ENCODE measurements around the gene SLC39A11. TPM values are rescaled to one million over a fixed set of nuclear protein-coding genes. Genes with fewer than 3 reads are reported as not detected.

Gene SLC39A11
- total RNA-seq, 1 donor from 2014 or later, result 21.5 TPM

DNA sequence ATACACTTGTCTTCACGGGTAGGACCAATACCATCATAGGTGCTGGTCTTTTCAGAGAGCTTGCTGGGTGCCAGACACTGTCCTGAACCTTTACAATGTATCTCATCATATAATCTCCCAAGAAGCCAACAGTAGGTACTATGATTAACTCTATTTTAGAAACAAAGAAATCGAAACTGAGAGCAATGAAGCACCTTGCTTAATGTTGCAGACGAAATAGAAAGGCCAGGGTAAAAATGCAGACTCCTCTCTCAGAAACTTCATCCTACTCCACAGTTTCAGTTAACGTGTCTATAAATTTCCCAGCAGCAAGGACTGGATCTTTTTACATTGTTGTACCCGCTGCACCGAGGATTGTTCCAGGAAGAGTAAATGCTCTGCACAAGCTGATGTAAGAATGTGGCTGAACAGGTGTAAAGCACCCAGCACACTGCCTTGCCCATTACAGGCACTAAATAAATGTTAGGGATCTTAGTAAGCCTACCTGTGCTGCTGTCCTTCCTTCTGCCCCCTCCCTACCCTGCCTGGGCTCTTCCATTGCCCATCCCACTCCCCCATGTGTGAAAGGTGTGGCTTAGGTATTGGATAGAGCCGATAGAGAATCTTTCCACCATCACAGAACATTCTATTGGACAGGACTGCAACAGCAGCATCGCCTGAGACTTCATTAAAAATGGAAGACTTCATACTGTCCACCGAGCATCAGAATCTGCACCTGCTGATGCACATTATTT lies 495.0 kb downstream of the SLC39A11 start:
- Mint-ChIP-seq H3K4me3 (ENCODE audit: unreplicated experiment) (no peak overlapping the region), H3K27ac (ENCODE audit: unreplicated experiment) (peak overlapping the region; percentile 55), H3K36me3 (ENCODE audit: low read depth, unreplicated experiment) (no peaks in the 10 kb centered on the region), H3K27me3 (ENCODE audit: low read depth, unreplicated experiment) (peaks cover 4% of the 10 kb centered on the region), H3K9me3 (ENCODE audit: unreplicated experiment) (no peaks in the 10 kb centered on the region), H3K4me1 (ENCODE audit: low read depth, unreplicated experiment) (peaks cover 29% of the 10 kb centered on the region)
- H3K9ac ChIP-seq (ENCODE audit: low read length), result no peak overlapping the region
- H3K4me3 ChIP-seq (ENCODE audit: insufficient read depth, low read depth, low read length), result no peak overlapping the region
- H2AFZ ChIP-seq (ENCODE audit: low read depth, low read length), result no peak overlapping the region
- no peak for FAIRE-seq
- DNase-seq (ENCODE audit: low read depth), result no peak
- H3K27ac ChIP-seq (ENCODE audit: low read depth, low read length), result no peak overlapping the region
- peaks cover under 1% of the 10 kb centered on the region for H3K79me2 ChIP-seq (ENCODE audit: insufficient read depth, low read length)
- H3K27me3 ChIP-seq (ENCODE audit: insufficient read depth, low read length), result peaks cover 3% of the 10 kb centered on the region
- H3K9me3 ChIP-seq (ENCODE audit: insufficient read depth, low read depth, low read length), result no peaks in the 10 kb centered on the region
- TF ChIP-seq, protein P1, sequence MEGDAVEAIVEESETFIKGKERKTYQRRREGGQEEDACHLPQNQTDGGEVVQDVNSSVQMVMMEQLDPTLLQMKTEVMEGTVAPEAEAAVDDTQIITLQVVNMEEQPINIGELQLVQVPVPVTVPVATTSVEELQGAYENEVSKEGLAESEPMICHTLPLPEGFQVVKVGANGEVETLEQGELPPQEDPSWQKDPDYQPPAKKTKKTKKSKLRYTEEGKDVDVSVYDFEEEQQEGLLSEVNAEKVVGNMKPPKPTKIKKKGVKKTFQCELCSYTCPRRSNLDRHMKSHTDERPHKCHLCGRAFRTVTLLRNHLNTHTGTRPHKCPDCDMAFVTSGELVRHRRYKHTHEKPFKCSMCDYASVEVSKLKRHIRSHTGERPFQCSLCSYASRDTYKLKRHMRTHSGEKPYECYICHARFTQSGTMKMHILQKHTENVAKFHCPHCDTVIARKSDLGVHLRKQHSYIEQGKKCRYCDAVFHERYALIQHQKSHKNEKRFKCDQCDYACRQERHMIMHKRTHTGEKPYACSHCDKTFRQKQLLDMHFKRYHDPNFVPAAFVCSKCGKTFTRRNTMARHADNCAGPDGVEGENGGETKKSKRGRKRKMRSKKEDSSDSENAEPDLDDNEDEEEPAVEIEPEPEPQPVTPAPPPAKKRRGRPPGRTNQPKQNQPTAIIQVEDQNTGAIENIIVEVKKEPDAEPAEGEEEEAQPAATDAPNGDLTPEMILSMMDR (IDR thresholded peaks at IDR 0.05; ENCODE audit: insufficient read depth, low read depth, low read length), result no peak
- TF ChIP-seq EZH2 (IDR thresholded peaks at IDR 0.05; ENCODE audit: insufficient read depth, low read length), result no peak
- peaks cover 33% of the 10 kb centered on the region for H3K4me1 ChIP-seq (ENCODE audit: insufficient read depth, low read length)
- no peak overlapping the region for H3K4me2 ChIP-seq (ENCODE audit: low read length)
- no peaks in the 10 kb centered on the region for H4K20me1 ChIP-seq (ENCODE audit: insufficient read depth, low read length)
- no peaks in the 10 kb centered on the region for H3K36me3 ChIP-seq (ENCODE audit: insufficient read depth, low read length)

Other genes starting within 250 kb of the SLC39A11 start
- 0.29 and 0.45 TPM in 2 replicates for gene SSTR2, start 72.3 kb upstream of the SLC39A11 start, total RNA-seq
- 34.4 and 38.9 TPM in 2 replicates for gene COG1, start 100.4 kb upstream of the SLC39A11 start, total RNA-seq
- not detected in 2 replicates for gene CPSF4L, start 169.2 kb upstream of the SLC39A11 start, total RNA-seq
- 13.0 and 15.8 TPM in 2 replicates for gene CDC42EP4, start 219.3 kb upstream of the SLC39A11 start, total RNA-seq

All from astrocyte (in vitro differentiated cells and primary cell).